HEK293 (cell line): Measurements from ENCODE around the gene CAPN1.

Source experiments
- CTCF ChIA-PET: fragments of 350-600 bp; formaldehyde crosslinking; extraction: SDS; loops from one replicate; lab custom pipeline; 2021; ENCODE audit warnings: antibody characterized with exemption; lab: Yijun Ruan, JAX
- POLR2A ChIA-PET: fragments of 300-600 bp; formaldehyde crosslinking; extraction: SDS; loops from one replicate; lab custom pipeline; 2020; ENCODE audit warnings: antibody characterized with exemption, inconsistent platforms; lab: Yijun Ruan, JAX
- H3K27ac ChIP-seq: fragments of 200-500 bp; sonication (Bioruptor generic); 2 replicates; pipeline ENCODE4 v1.5.1; 2014; ENCODE audit warnings: low read depth, low read length, control low read depth, inconsistent platforms; ENCODE audit errors: extremely low read depth
- H3K36me3 ChIP-seq, 2 experiments: fragments of 200-500 bp in 1 of 2; sonication (Bioruptor generic) in 1 of 2; 1 replicate in 1 of 2; 2 replicates in 1 of 2; pipeline ENCODE4 v1.5.1; 2014 to 2017; ENCODE audit warnings: inconsistent platforms in 2 of 2, low read length in 2 of 2; ENCODE audit not compliant: control insufficient read depth in 2 of 2, insufficient read depth in 1 of 2
- H3K4me1 ChIP-seq: fragments of 200-500 bp; sonication (Bioruptor generic); 2 replicates; pipeline ENCODE4 v1.5.1; 2014; ENCODE audit warnings: mild to moderate bottlenecking, low read length, inconsistent platforms; ENCODE audit not compliant: control insufficient read depth, insufficient read depth
- H3K4me3 ChIP-seq: 2 replicates; pipeline ENCODE4 v1.5.1; 2011; ENCODE audit warnings: low read depth, mild to moderate bottlenecking, control low read depth, low read length, moderate library complexity
- H3K9me3 ChIP-seq: fragments of 200-500 bp; sonication (Bioruptor generic); 2 replicates; pipeline ENCODE4 v1.5.1; 2014; ENCODE audit warnings: low read depth, low read length, inconsistent platforms; ENCODE audit not compliant: control insufficient read depth, insufficient read depth
- KLF10 ChIP-seq: fragments of 450-650 bp; IDR thresholded peaks from 2 replicates; pipeline ENCODE4 v1.5.1; 2018; ENCODE audit warnings: missing biosample characterization, mild to moderate bottlenecking, missing genetic modification characterization
- KLF17 ChIP-seq: fragments of 450-650 bp; formaldehyde crosslinking; IDR thresholded peaks from 2 replicates; pipeline ENCODE4 v1.5.1; 2016; ENCODE audit warnings: missing biosample characterization, missing genetic modification characterization
- PATZ1 ChIP-seq: fragments of 450-650 bp; formaldehyde crosslinking; IDR thresholded peaks from 2 replicates; pipeline ENCODE4 v1.5.1; 2016; ENCODE audit warnings: missing biosample characterization, missing genetic modification characterization
- PRDM4 ChIP-seq: fragments of 450-650 bp; formaldehyde crosslinking; IDR thresholded peaks from 2 replicates; pipeline ENCODE4 v1.5.1; 2017; ENCODE audit warnings: missing biosample characterization, missing genetic modification characterization
- TRIM28 ChIP-seq: IDR thresholded peaks from 2 replicates; pipeline ENCODE4 v1.6.1; 2011; ENCODE audit warnings: low read length, control low read depth, borderline replicate concordance
- ZBTB1 ChIP-seq: fragments of 450-650 bp; formaldehyde crosslinking; IDR thresholded peaks from 2 replicates; pipeline ENCODE4 v1.5.1; 2016; ENCODE audit warnings: missing biosample characterization, missing genetic modification characterization
- ZBTB49 ChIP-seq: fragments of 450-650 bp; formaldehyde crosslinking; IDR thresholded peaks from 2 replicates; pipeline ENCODE4 v1.5.1; 2016; ENCODE audit warnings: missing biosample characterization, missing genetic modification characterization, low read depth
- ZBTB6 ChIP-seq: fragments of 450-650 bp; formaldehyde crosslinking; IDR thresholded peaks from 2 replicates; pipeline ENCODE4 v1.5.1; 2017; ENCODE audit warnings: missing biosample characterization, missing genetic modification characterization
- ZFP3 ChIP-seq: fragments of 450-650 bp; formaldehyde crosslinking; IDR thresholded peaks from 2 replicates; pipeline ENCODE4 v1.5.1; 2016; ENCODE audit warnings: low read depth, missing biosample characterization, missing genetic modification characterization
- ZNF112 ChIP-seq: fragments of 450-650 bp; formaldehyde crosslinking; IDR thresholded peaks from 2 replicates; pipeline ENCODE4 v1.5.0; 2017; ENCODE audit warnings: missing biosample characterization, missing genetic modification characterization
- ZNF23 ChIP-seq: fragments of 450-650 bp; formaldehyde crosslinking; IDR thresholded peaks from 2 replicates; pipeline ENCODE4 v1.5.1; 2016; ENCODE audit warnings: missing biosample characterization, missing genetic modification characterization, borderline replicate concordance
- ZNF280D ChIP-seq: fragments of 450-650 bp; formaldehyde crosslinking; IDR thresholded peaks from 2 replicates; pipeline ENCODE4 v1.5.1; 2016; ENCODE audit warnings: missing biosample characterization, missing genetic modification characterization
- ZNF350 ChIP-seq: fragments of 450-650 bp; formaldehyde crosslinking; IDR thresholded peaks from 2 replicates; pipeline ENCODE4 v1.5.0; 2017; ENCODE audit warnings: missing biosample characterization, mild to moderate bottlenecking, missing genetic modification characterization
- ZNF366 ChIP-seq: fragments of 450-650 bp; formaldehyde crosslinking; conservative IDR thresholded peaks from 2 replicates; pipeline ENCODE4 v1.5.1; 2016; ENCODE audit warnings: missing biosample characterization, missing genetic modification characterization
- ZNF449 ChIP-seq: fragments of 450-650 bp; formaldehyde crosslinking; IDR thresholded peaks from 2 replicates; pipeline ENCODE4 v1.5.1; 2017; ENCODE audit warnings: missing biosample characterization, mild to moderate bottlenecking, missing genetic modification characterization, moderate library complexity
- ZNF510 ChIP-seq: fragments of 450-650 bp; formaldehyde crosslinking; IDR thresholded peaks from 2 replicates; pipeline ENCODE4 v1.5.1; 2018; ENCODE audit warnings: mild to moderate bottlenecking, missing genetic modification characterization, missing biosample characterization; ENCODE audit not compliant: insufficient replicate concordance
- ZNF514 ChIP-seq: fragments of 450-650 bp; formaldehyde crosslinking; IDR thresholded peaks from 2 replicates; pipeline ENCODE4 v1.5.1; 2016; ENCODE audit warnings: missing biosample characterization, missing genetic modification characterization
- ZNF548 ChIP-seq: fragments of 450-650 bp; formaldehyde crosslinking; IDR thresholded peaks from 2 replicates; pipeline ENCODE4 v1.5.1; 2016; ENCODE audit warnings: missing biosample characterization, missing genetic modification characterization
- ZNF626 ChIP-seq: fragments of 450-650 bp; sonication (Bioruptor Pico); formaldehyde crosslinking; IDR thresholded peaks from 2 replicates; pipeline ENCODE4 v1.5.1; 2018; ENCODE audit warnings: missing biosample characterization, missing genetic modification characterization, inconsistent platforms
- ZNF768 ChIP-seq: fragments of 450-650 bp; formaldehyde crosslinking; IDR thresholded peaks from 2 replicates; pipeline ENCODE4 v1.5.1; 2018; ENCODE audit warnings: missing biosample characterization, mild to moderate bottlenecking, missing genetic modification characterization

The CAPN1 gene

GRCh38 chr11:65156926-65157325 is 24.8 kb upstream of the CAPN1 start:
- Histone ChIP-seq H3K4me3 (no peak overlapping the region), H3K27ac (no peak overlapping the region), H3K36me3 (no peaks in the 10 kb centered on the region), H3K9me3 (no peaks in the 10 kb centered on the region), H3K4me1 (no peaks in the 10 kb centered on the region)
- POLR2A ChIA-PET: no interaction called here
- CTCF ChIA-PET: interaction anchor here (0.7 kb wide), 1 partner anchor 803 kb away, joined by 3 read pairs; no protein-coding TSS in a partner anchor
- TF ChIP-seq ZBTB6 (tag by site-specific recombination) (no peak), ZNF350 (tag by site-specific recombination) (no peak), ZFP3 (tag by site-specific recombination) (no peak), ZNF280D (tag by site-specific recombination) (no peak), KLF10 (tag by site-specific recombination) (no peak), PRDM4 (tag by site-specific recombination) (no peak), ZNF23 (tag by site-specific recombination) (no peak), PATZ1 (tag by site-specific recombination) (no peak), ZNF366 (tag by site-specific recombination) (no peak), ZNF548 (tag by site-specific recombination) (no peak)

- CTCF ChIA-PET: no interaction called here
- H3K36me3 ChIP-seq: no peaks in the 10 kb centered on the region
- POLR2A ChIA-PET: no interaction called here
- H3K9me3 ChIP-seq: no peaks in the 10 kb centered on the region
- no peak for TF ChIP-seq ZNF768 (tag by site-specific recombination)
- no peak for TF ChIP-seq ZBTB1 (tag by site-specific recombination)
- no peak for TF ChIP-seq ZNF510
- no peak for TF ChIP-seq TRIM28
- no peak for TF ChIP-seq ZNF626 (tag by site-specific recombination)
- TF ChIP-seq ZBTB49 (tag by site-specific recombination): no peak
- no peak for TF ChIP-seq KLF17 (tag by site-specific recombination)
- TF ChIP-seq ZNF514 (tag by site-specific recombination): no peak
- no peak for TF ChIP-seq ZNF449 (tag by site-specific recombination)
- no peak for TF ChIP-seq ZNF112 (tag by site-specific recombination)
- no peaks in the 10 kb centered on the region for H3K4me1 ChIP-seq
- no peak overlapping the region for H3K4me3 ChIP-seq
- H3K27ac ChIP-seq: no peak overlapping the region
These were observed 24.4 kb upstream of the CAPN1 start for GRCh38 chr11:65157336-65157735.
